Gastroesophageal sphincter (tissue), 3 donors: ENCODE results near the gene TMBIM1.

Experiments used
- POLR2AphosphoS5 ChIP-seq: sonication (generic); formaldehyde crosslinking; IDR thresholded peaks from one replicate; pipeline ENCODE4 v1.6.1; 2017; ENCODE audit warnings: antibody characterized with exemption
- TF ChIP-seq, protein P1 (sequence below), 4 experiments: fragments of 200-600 bp in 2 of 4; fragments of 450-650 bp in 2 of 4; sonication (generic) in 1 of 4; IDR thresholded peaks; one replicate each; pipeline ENCODE4 v1.5.1; 2017 to 2019; ENCODE audit warnings: antibody characterized with exemption in 4 of 4, mild to moderate bottlenecking in 2 of 4, moderate library complexity in 2 of 4

- TF ChIP-seq, protein P1, sequence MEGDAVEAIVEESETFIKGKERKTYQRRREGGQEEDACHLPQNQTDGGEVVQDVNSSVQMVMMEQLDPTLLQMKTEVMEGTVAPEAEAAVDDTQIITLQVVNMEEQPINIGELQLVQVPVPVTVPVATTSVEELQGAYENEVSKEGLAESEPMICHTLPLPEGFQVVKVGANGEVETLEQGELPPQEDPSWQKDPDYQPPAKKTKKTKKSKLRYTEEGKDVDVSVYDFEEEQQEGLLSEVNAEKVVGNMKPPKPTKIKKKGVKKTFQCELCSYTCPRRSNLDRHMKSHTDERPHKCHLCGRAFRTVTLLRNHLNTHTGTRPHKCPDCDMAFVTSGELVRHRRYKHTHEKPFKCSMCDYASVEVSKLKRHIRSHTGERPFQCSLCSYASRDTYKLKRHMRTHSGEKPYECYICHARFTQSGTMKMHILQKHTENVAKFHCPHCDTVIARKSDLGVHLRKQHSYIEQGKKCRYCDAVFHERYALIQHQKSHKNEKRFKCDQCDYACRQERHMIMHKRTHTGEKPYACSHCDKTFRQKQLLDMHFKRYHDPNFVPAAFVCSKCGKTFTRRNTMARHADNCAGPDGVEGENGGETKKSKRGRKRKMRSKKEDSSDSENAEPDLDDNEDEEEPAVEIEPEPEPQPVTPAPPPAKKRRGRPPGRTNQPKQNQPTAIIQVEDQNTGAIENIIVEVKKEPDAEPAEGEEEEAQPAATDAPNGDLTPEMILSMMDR (IDR thresholded peaks at IDR 0.05): no peak
- peak; percentile 65 for TF ChIP-seq POLR2AphosphoS5
Observed at GRCh38 chr2:218284106-218284811, 8.0 kb downstream of the TMBIM1 start.
